OCI-LY1 (cell line): ENCODE measurements around the gene FAAP100.

Experiments
- EZH2 ChIP-seq: fragments of 200-600 bp; sonication (generic), shearing (Covaris generic); IDR thresholded peaks from 2 replicates; pipeline ENCODE4 v1.8.0; 2017; ENCODE audit warnings: borderline replicate concordance, mixed run types, mild to moderate bottlenecking, antibody characterized with exemption, low read length, moderate library complexity, mixed read lengths
- TF ChIP-seq, protein P1 (sequence below): fragments of 200-600 bp; sonication (generic), shearing (Covaris generic); IDR thresholded peaks from 2 replicates; pipeline ENCODE4 v1.5.1; 2017; ENCODE audit warnings: mild to moderate bottlenecking, antibody characterized with exemption, low read length, moderate library complexity, mixed read lengths

DNA sequence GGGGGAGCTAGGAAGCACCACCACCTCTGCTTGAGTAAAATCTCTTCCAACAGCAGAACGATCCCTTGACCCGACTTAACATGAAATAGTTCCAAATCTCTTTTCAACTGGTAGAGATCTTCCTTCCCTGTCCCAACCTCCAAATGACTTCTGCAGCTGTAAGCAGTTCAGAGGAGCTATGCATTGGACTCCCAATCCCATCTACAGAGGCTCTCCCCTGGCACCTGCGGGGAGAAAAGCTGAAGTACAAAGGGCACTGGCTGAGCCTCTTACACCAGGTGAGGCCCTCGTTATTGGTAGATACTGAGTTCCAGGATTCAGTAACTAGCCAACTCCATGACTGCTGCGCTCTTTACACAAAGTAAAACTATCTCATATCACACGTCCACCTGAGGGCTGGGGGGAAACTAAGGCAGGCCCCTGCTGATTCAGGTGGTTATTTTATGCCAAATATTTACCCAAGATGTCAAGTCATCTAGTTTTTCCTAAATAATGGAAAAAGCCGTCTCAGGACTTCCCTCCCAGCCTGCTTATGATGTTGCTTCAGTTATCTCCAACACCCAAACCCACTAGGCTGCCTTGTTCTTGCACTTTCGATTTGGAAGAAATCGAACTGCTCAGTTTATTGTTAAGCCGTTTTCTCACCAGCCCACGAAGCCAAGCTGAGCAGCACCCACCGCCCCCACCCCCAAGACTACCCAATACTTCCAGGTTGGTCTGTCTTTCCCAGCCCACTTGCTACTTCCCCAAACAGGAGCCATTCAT is 42.8 kb downstream of the FAAP100 start:
- TF ChIP-seq, protein P1, sequence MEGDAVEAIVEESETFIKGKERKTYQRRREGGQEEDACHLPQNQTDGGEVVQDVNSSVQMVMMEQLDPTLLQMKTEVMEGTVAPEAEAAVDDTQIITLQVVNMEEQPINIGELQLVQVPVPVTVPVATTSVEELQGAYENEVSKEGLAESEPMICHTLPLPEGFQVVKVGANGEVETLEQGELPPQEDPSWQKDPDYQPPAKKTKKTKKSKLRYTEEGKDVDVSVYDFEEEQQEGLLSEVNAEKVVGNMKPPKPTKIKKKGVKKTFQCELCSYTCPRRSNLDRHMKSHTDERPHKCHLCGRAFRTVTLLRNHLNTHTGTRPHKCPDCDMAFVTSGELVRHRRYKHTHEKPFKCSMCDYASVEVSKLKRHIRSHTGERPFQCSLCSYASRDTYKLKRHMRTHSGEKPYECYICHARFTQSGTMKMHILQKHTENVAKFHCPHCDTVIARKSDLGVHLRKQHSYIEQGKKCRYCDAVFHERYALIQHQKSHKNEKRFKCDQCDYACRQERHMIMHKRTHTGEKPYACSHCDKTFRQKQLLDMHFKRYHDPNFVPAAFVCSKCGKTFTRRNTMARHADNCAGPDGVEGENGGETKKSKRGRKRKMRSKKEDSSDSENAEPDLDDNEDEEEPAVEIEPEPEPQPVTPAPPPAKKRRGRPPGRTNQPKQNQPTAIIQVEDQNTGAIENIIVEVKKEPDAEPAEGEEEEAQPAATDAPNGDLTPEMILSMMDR = no peak
- no peak for TF ChIP-seq EZH2
